GM15510 (cell line): ENCODE results near the gene STIP1.

ENCODE experiments used
- POLR2A ChIP-seq: IDR thresholded peaks from 3 replicates; pipeline ENCODE4 v1.6.1; 2011; ENCODE audit warnings: borderline replicate concordance; ENCODE audit not compliant: insufficient read length; ENCODE audit errors: extremely low read depth

Gene STIP1

DNA sequence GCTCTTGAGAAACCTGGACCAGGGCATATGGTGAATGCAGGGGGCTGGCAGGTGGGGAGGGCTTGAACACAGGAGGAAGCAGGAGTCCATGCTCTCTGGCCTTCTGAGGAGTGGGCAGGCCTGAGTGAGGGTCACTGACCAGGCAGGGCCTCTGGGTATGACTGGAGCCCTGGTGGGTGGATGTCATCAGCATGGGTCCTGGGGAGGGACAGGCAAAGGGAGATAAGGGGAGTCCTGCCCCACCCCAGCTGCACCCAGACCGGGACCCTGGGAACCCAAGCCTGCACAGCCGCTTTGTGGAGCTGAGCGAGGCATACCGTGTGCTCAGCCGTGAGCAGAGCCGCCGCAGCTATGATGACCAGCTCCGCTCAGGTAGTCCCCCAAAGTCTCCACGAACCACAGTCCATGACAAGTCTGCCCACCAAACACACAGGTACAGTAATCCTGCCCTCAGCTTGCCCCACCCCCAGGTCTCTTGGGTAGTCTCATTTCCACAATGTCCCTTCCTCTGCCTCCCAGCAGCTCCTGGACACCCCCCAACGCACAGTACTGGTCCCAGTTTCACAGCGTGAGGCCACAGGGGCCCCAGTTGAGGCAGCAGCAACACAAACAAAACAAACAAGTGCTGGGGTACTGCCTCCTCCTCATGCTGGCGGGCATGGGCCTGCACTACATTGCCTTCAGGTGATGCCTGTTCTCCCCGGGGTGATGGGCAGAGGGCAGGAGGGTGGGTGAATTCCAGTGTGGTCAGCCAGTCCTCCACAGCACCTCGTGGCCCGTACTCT is 46.4 kb downstream of the STIP1 start:
- no peak for TF ChIP-seq POLR2A

DNA sequence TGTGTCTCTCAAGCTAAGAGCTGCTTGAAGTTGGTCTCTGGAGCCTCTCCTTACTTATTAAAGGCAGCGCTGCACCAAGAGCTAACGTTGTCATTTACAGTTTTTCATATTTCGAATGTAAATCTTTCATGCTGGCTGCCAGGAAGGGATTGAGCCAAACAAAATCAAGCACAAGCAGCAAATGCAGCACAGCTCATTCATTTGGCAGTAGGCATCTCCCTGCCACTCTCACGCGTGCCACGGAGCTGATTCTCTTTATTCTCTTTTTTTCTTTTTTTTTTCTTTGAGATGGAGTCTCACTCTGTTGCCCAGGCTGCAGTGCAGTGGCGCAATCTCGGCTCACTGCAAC is 47.0 kb downstream of the STIP1 start:
- no peak for TF ChIP-seq POLR2A

DNA sequence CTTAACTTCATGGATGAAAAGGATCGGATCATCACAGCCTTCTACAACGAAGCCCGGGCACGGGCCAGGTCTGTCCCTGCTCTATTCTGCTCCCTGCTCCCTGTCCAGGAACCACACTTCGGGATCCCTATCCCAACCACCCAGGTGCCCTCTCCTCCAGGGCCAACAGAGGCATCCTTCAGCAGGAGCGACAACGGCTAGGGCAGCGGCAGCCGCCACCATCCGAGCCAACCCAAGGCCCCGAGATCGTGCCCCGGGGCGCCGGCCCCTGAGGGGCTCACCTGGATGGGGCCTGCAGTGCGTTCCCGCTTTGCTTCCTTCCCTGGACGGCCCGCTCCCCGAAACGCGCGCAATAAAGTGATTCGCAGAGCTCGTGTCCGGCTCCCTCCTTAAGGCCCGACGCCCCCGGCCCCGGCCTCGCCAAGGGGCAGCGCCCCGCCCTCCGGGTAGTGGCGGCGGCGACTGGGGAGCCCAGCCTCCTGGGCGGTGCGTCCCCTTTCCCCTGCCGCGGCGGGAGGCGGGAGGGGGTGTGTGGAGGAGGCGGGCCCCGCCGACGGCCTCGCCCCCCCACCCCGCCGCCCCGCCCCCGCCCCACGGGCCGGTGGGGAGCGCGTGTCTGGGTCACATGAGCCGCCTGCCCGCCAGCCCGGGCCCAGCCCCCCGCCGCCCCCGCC is 48.1 kb downstream of the STIP1 start, which contains the start of gene VEGFB:
Gene VEGFB (plus strand): TSS at position 672 of the 674 bp plus-strand sequence. CDS start 250 bp downstream, outside the sequence.
- peak; percentile 39 for TF ChIP-seq POLR2A

DNA sequence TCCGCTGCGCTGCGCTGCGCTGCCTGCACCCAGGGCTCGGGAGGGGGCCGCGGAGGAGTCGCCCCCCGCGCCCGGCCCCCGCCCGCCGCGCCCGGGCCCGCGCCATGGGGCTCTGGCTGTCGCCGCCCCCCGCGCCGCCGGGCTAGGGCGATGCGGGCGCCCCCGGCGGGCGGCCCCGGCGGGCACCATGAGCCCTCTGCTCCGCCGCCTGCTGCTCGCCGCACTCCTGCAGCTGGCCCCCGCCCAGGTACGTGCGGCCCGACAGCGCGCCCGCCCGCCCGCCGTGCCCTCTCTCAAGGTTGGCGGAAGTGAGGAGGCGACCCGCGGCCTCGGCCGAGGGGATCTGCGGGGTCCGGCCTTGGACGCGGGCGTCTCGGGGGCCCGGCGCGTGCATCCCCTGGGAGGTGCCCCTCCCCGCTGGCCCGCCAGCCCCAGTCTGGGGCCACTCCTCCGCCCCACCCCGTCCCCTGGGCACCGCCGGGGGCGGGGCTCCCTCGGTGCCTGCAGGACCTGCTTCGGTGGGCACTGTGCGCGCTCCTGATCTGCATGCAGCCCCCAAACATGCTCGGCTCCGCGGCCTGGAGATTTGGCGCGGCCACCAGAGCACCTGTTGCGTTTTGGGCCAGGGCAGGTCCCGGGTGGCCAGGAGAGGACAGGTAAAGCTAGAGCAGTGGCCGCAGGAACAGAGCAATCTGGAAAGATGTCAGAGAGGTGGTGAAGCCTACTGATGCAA is 48.8 kb downstream of the STIP1 start:
- peak; percentile 44 for TF ChIP-seq POLR2A

DNA sequence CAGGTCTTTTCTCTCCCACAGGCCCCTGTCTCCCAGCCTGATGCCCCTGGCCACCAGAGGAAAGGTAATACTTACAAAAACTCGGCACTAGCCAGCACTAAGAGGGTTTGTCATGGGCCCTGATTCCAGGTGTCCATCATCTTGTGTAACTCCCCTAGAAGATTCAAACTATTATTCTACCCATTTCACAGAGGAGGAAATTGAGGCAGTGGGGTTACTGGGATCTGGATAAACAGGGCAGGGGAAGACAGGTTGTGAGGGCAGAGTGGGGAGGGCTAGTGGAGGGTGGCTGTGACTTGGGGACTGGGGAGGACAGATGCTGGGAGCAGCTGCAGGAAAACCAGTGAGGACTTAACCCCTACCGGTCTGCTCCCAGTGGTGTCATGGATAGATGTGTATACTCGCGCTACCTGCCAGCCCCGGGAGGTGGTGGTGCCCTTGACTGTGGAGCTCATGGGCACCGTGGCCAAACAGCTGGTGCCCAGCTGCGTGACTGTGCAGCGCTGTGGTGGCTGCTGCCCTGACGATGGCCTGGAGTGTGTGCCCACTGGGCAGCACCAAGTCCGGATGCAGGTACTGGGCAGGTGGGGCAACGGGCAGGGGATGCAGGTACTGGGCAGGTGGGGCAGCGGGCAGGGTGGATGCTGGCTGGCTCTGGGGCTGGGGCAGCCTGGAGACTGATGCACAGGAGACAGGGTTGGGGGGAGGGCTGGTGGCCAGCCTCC is 49.6 kb downstream of the STIP1 start:
- TF ChIP-seq POLR2A = no peak

DNA sequence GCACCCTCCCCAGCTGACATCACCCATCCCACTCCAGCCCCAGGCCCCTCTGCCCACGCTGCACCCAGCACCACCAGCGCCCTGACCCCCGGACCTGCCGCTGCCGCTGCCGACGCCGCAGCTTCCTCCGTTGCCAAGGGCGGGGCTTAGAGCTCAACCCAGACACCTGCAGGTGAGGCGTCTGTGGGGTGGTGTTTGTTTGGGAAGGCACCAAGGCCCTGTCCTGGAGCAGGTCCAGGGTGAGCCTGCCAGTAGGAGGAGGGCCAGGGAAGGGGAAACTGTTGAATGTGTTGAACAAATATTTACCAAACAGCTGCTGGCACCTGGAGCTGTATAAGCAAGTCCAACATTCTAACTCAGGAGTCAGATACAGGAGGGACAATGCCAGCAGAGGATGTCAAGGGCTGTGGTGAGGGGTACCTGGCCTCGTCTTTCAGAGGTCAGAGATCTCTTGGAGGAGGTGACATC is 51.5 kb downstream of the STIP1 start:
- TF ChIP-seq POLR2A = no peak

DNA sequence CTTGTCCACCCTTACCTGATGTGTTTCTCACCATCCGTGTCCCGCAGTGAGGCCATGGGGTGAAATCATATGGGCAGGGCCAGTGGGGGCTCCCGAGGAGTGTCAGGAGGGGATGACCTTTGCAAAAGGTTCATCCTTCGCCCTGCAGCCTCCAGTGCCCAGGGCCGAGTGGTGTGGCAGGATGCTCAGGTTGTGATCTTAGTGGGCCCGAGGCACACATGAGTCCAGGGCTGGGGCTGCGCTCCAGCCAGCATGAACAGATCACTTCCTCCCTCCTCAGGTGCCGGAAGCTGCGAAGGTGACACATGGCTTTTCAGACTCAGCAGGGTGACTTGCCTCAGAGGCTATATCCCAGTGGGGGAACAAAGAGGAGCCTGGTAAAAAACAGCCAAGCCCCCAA is 52.1 kb downstream of the STIP1 start:
- TF ChIP-seq POLR2A = no peak

DNA sequence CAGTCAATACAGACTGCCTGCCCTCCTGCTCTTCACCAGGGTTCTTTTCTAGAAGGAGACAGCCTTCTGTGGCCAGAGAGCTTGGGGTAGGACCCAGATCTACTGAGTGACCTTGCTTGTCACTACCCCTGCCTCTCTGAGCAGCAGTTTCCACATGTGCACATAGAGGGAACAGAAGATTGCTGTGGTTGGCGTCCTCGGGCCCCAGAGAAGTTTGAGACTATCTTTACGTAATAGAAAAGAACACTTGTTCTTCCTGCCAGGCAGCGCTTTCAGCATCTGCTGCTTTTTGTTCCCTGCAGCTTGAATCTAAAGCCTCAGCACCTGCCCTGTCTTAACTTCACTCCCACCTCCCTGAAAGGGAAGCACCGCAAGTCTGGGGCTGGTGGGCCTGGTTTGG is 53.0 kb downstream of the STIP1 start:
- no peak for TF ChIP-seq POLR2A

DNA sequence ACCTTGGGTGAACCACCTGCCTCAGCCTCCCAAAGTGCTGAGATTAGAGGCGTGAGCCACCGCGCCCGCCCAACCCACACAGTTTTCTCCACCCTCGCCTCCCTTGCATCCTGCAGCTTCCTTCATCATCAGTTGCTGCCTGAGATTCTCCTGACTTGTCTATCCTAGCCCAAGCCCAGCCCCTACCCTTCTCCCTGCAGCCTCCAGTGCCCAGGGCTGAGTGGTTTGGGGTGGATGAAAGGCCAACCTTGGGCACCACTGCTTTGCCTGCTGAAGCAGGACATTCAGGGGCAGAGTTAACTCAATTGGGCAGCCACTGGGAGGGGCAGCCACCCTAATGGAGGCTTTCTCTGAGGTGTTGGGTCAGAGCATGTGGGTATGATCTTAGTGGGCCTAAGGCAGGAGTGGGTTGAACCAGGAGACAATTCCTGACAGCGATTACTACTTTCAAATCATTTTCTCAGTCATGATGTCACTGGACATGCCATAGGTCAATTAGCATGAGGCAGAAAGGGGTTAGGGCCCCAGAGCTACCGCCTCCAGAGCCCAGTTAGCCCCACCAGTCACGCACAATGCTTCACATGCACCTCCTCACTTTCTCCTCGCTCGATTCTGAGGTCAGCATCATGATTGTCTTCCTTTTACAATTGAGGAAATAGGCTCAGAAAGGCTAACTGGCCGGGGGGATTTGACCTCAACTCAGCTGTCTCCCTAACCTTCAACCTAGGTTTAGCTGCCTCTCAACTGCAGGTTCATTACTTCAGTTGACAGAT is 53.9 kb downstream of the STIP1 start:
- TF ChIP-seq POLR2A = no peak

DNA sequence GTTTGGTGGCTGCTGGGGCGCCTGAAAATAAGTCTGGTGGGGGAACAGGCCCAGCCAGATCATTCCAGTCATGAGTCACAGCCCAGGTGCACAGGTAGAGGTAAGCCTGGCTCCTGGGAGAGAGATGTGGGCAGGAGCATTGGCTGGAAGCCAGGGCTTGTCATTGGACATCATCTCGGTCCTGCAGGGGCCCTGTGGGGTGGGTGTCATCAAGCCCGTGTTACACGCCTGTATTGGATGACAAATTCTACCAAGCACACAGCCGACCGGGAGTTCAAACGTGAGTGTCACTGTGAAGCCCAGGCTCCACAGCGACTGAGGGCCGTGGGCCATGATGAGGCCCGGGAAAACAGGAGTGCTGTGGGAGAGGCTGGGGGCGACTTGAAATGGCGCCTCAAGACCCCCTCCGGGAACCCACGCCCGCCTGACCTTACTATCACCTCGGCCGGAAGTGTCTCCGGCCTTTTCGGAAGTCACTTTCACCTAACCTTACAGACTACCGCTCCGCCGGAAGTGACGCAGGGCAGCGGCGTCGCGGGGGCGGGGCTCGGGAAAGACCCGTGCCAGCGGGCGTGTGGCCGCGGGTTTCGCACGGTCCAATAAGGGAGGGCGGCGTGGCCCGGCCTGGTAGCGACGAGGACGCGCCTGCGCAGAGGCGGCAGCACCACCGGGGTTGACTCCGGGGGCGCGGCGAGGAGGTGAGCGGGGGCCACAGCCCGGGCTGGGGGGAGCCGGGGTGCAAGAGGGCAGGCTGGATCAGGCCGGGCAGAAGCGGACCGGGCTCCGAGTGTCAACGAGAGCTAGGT is 54.7 kb downstream of the STIP1 start, which contains the start of gene FKBP2:
Gene FKBP2 (plus strand): TSS at position 661 of the 806 bp plus-strand sequence. CDS start 1,293 bp downstream, outside the sequence.
- TF ChIP-seq POLR2A = peak; percentile 92

DNA sequence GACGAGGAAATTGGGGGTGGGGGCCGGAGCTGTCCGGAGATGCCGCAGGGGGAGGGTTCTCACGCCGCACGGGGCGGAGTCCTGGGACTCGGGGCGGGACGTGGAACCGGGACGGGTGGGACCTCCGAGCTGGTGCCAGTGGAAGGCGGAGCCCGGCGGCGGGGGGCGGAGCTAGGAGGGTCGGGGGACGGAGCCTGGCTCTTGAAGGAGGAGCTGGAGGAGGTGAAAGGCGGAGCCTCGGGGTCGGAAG is 55.2 kb downstream of the STIP1 start:
- no peak for TF ChIP-seq POLR2A

DNA sequence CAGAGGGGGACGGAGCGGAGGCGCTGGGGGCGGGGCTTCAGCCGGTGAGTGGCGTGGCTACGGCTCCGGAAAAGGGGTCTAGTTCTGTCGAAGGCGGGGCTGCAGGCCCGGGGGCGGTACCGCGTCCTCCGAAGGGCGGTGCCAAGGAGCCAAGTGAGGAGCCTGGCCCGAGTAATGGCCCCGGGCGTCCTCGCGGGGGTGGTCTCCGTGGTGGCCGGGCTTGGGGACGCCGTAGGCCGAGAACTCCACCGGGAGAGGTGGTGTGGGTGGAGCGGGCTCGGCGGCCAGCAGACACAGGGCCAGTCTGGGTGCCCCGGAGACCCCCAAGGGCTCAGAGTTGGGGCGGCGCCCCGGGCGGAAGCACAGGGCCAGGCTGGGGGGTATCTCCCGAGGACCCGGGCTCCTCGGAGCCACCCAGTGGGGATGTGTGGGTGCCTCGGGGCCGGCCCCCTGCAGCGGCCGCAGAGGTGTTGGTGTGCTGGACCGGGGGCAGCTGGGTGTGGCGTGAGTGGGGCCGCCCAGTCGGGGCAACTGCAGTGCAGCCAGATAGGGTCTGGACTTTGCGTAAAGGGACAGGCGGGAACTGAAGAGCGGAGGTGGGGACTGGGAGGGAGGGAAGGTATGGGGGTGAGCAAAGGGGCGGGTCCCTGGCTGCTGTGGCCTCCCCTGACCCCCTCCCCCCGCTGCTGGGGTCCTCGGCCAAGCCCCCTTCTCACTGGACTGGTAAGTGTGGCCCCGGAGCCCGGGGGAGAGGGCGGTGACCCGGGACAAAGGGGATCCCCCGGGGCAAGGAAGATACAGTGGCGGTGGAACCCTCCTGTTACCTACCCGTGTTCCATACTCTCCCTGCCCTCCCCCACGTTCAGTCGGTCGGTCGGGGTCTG is 55.8 kb downstream of the STIP1 start:
- TF ChIP-seq POLR2A = peak; percentile 70
